OCI-LY1 (cell line): Measurements from ENCODE around the gene C19orf47.

Experiments used
- H2AFZ ChIP-seq: fragments of 200-600 bp; sonication (generic), shearing (Covaris generic); 2 replicates; pipeline ENCODE4 v1.6.0; 2014; ENCODE audit warnings: antibody characterized with exemption, mild to moderate bottlenecking, low read length
- H3F3A ChIP-seq: fragments of 200-600 bp; sonication (generic), shearing (Covaris generic); 2 replicates; pipeline ENCODE4 v1.6.0; 2014; ENCODE audit warnings: mild to moderate bottlenecking, antibody characterized with exemption, low read length, moderate library complexity; ENCODE audit not compliant: insufficient read depth
- H3K27ac ChIP-seq: fragments of 200-600 bp; sonication (generic); 2 replicates; pipeline ENCODE4 v1.5.1; 2014; ENCODE audit warnings: low read length, mixed run types, mild to moderate bottlenecking, low read depth; ENCODE audit not compliant: poor library complexity, severe bottlenecking
- H3K27me3 ChIP-seq: fragments of 200-600 bp; sonication (generic); 2 replicates; pipeline ENCODE4 v1.6.0; 2014; ENCODE audit warnings: antibody characterized with exemption, mild to moderate bottlenecking, low read length, moderate library complexity; ENCODE audit not compliant: insufficient read depth
- H3K36me3 ChIP-seq: fragments of 200-600 bp; sonication (generic); 2 replicates; pipeline ENCODE4 v1.6.1; 2014; ENCODE audit warnings: mild to moderate bottlenecking, antibody characterized with exemption, low read length, moderate library complexity, mixed read lengths; ENCODE audit not compliant: insufficient read depth
- H3K4me1 ChIP-seq: fragments of 200-600 bp; sonication (generic); 2 replicates; pipeline ENCODE4 v1.5.1; 2014; ENCODE audit warnings: mild to moderate bottlenecking, low read length, moderate library complexity; ENCODE audit not compliant: insufficient read depth, severe bottlenecking
- H3K4me2 ChIP-seq: fragments of 200-600 bp; sonication (generic), shearing (Covaris generic); 2 replicates; pipeline ENCODE4 v1.6.1; 2014; ENCODE audit warnings: low read length
- H3K4me3 ChIP-seq: fragments of 200-600 bp; sonication (generic); 2 replicates; pipeline ENCODE4 v1.5.1; 2014; ENCODE audit warnings: low read length, low read depth, mild to moderate bottlenecking, mixed read lengths; ENCODE audit not compliant: poor library complexity, severe bottlenecking
- H3K79me2 ChIP-seq: fragments of 200-600 bp; shearing (Covaris generic); 2 replicates; pipeline ENCODE4 v1.6.1; 2016; ENCODE audit warnings: mixed run types, low read length, mixed read lengths; ENCODE audit not compliant: insufficient read depth
- H3K9ac ChIP-seq: fragments of 200-600 bp; sonication (generic), shearing (Covaris generic); 2 replicates; pipeline ENCODE4 v1.6.1; 2014; ENCODE audit warnings: mild to moderate bottlenecking, low read length, mixed read lengths
- H3K9me2 ChIP-seq: fragments of 200-600 bp; sonication (generic), shearing (Covaris generic); 2 replicates; pipeline ENCODE4 v1.6.1; 2014; ENCODE audit warnings: low read depth, mild to moderate bottlenecking, low read length, mixed read lengths
- H3K9me3 ChIP-seq: fragments of 200-600 bp; shearing (Covaris generic); 2 replicates; pipeline ENCODE4 v1.6.1; 2014; ENCODE audit warnings: low read length, mixed read lengths
- H4K20me1 ChIP-seq: fragments of 200-600 bp; sonication (generic), shearing (Covaris generic); 2 replicates; pipeline ENCODE4 v1.6.0; 2016; ENCODE audit warnings: mild to moderate bottlenecking, low read length; ENCODE audit not compliant: insufficient read depth
- EZH2 ChIP-seq: fragments of 200-600 bp; sonication (generic), shearing (Covaris generic); IDR thresholded peaks from 2 replicates; pipeline ENCODE4 v1.8.0; 2017; ENCODE audit warnings: borderline replicate concordance, mixed run types, mild to moderate bottlenecking, antibody characterized with exemption, low read length, moderate library complexity, mixed read lengths
- TF ChIP-seq, protein P1 (sequence below): fragments of 200-600 bp; sonication (generic), shearing (Covaris generic); IDR thresholded peaks from 2 replicates; pipeline ENCODE4 v1.5.1; 2017; ENCODE audit warnings: mild to moderate bottlenecking, antibody characterized with exemption, low read length, moderate library complexity, mixed read lengths

Gene C19orf47

DNA sequence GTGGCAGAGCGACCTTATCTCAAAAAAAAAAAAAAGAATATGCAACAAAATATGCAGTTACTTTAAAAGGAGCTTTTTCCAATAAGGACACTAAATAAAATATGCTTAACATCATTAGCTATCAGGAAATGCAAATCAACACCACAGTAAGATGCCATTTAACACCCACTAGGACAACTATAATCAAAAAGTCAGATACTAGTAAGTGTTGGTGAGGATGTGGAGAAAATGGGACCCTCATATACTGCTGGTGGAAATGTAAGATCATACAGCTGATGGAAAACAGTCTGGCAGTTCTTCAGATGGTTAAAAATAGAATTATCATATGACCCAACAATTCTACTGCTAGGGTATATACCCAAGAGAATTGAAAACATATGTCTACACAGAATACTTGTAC lies 38.5 kb downstream of the C19orf47 start:
- no peaks in the 10 kb centered on the region for H3K27me3 ChIP-seq
- H3K9me3 ChIP-seq: no peaks in the 10 kb centered on the region
- no peak overlapping the region for H3K9ac ChIP-seq
- no peak overlapping the region for H3K4me2 ChIP-seq
- H3K4me3 ChIP-seq: no peak overlapping the region
- no peaks in the 10 kb centered on the region for H3K36me3 ChIP-seq
- no peak for TF ChIP-seq EZH2
- TF ChIP-seq, protein P1, sequence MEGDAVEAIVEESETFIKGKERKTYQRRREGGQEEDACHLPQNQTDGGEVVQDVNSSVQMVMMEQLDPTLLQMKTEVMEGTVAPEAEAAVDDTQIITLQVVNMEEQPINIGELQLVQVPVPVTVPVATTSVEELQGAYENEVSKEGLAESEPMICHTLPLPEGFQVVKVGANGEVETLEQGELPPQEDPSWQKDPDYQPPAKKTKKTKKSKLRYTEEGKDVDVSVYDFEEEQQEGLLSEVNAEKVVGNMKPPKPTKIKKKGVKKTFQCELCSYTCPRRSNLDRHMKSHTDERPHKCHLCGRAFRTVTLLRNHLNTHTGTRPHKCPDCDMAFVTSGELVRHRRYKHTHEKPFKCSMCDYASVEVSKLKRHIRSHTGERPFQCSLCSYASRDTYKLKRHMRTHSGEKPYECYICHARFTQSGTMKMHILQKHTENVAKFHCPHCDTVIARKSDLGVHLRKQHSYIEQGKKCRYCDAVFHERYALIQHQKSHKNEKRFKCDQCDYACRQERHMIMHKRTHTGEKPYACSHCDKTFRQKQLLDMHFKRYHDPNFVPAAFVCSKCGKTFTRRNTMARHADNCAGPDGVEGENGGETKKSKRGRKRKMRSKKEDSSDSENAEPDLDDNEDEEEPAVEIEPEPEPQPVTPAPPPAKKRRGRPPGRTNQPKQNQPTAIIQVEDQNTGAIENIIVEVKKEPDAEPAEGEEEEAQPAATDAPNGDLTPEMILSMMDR: no peak
- H3K9me2 ChIP-seq: no peaks in the 10 kb centered on the region
- H4K20me1 ChIP-seq: no peaks in the 10 kb centered on the region
- no peak overlapping the region for H2AFZ ChIP-seq
- H3K79me2 ChIP-seq: no peaks in the 10 kb centered on the region
- H3F3A ChIP-seq: no peaks in the 10 kb centered on the region
- no peak overlapping the region for H3K27ac ChIP-seq
- no peaks in the 10 kb centered on the region for H3K4me1 ChIP-seq

DNA sequence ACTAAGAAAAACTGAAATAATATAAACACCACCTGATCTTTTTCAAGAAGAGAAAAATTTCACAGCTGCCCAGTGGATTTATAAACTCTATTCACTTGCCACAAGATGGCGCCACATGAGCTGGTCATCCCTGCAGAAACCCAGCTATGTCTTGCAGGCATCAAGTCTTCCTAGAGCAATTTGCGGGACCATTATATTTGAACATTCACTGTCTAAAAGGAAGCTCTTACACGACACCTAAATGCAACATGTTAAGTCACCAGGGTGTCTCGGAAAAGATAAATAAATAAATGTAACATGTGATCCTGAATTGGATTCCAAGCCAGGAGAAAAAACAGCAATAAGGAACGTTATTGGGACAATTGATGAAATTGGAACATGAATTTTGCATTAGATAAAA lies 42.8 kb downstream of the C19orf47 start:
- no peaks in the 10 kb centered on the region for H3K9me3 ChIP-seq
- H4K20me1 ChIP-seq: no peaks in the 10 kb centered on the region
- no peak overlapping the region for H3K4me3 ChIP-seq
- H3K4me1 ChIP-seq: no peaks in the 10 kb centered on the region
- no peaks in the 10 kb centered on the region for H3K27me3 ChIP-seq
- H3K9me2 ChIP-seq: no peaks in the 10 kb centered on the region
- H3K4me2 ChIP-seq: no peak overlapping the region
- no peak overlapping the region for H3K27ac ChIP-seq
- H3K79me2 ChIP-seq: no peaks in the 10 kb centered on the region
- no peaks in the 10 kb centered on the region for H3K36me3 ChIP-seq
- H2AFZ ChIP-seq: no peak overlapping the region
- no peak for TF ChIP-seq EZH2
- TF ChIP-seq, protein P1: peak; percentile 84
- H3K9ac ChIP-seq: no peak overlapping the region
- no peaks in the 10 kb centered on the region for H3F3A ChIP-seq

DNA sequence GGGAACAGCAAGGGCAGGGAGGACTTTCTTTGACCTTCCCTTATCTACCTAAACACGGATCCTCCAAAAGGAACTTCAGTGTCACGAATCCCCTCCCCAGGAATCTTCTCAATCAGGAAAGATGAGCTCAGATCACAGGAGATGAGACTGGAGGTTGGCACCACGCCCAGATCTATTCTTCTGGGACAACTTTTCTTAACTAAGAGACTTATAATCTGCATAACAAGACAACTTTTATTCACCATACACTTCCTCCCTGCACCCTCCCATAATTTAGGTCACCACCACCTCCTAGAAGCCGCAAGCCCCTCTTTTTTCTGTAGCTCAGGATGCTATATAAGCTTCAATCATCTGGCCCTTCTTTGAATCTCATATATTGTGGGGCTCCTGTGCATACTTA lies 43.9 kb downstream of the C19orf47 start:
- no peak overlapping the region for H3K4me2 ChIP-seq
- H3K79me2 ChIP-seq: no peaks in the 10 kb centered on the region
- no peak overlapping the region for H3K4me3 ChIP-seq
- H3K9ac ChIP-seq: no peak overlapping the region
- H2AFZ ChIP-seq: no peak overlapping the region
- H3K9me3 ChIP-seq: no peaks in the 10 kb centered on the region
- no peaks in the 10 kb centered on the region for H3K9me2 ChIP-seq
- no peaks in the 10 kb centered on the region for H3K27me3 ChIP-seq
- H3K4me1 ChIP-seq: no peaks in the 10 kb centered on the region
- no peaks in the 10 kb centered on the region for H4K20me1 ChIP-seq
- H3K27ac ChIP-seq: no peak overlapping the region
- H3F3A ChIP-seq: no peaks in the 10 kb centered on the region
- TF ChIP-seq, protein P1: no peak
- TF ChIP-seq EZH2: no peak
- no peaks in the 10 kb centered on the region for H3K36me3 ChIP-seq
